GM18870 (cell line): ENCODE measurements around the gene HEXB.

Source experiments
- ATAC-seq: cut with Tn5 transposase; IDR thresholded peaks from one replicate; pipeline ENCODE4 v1.9.1; 2021; ENCODE audit warnings: moderate library complexity; ENCODE audit not compliant: unreplicated experiment

HEXB gene

DNA sequence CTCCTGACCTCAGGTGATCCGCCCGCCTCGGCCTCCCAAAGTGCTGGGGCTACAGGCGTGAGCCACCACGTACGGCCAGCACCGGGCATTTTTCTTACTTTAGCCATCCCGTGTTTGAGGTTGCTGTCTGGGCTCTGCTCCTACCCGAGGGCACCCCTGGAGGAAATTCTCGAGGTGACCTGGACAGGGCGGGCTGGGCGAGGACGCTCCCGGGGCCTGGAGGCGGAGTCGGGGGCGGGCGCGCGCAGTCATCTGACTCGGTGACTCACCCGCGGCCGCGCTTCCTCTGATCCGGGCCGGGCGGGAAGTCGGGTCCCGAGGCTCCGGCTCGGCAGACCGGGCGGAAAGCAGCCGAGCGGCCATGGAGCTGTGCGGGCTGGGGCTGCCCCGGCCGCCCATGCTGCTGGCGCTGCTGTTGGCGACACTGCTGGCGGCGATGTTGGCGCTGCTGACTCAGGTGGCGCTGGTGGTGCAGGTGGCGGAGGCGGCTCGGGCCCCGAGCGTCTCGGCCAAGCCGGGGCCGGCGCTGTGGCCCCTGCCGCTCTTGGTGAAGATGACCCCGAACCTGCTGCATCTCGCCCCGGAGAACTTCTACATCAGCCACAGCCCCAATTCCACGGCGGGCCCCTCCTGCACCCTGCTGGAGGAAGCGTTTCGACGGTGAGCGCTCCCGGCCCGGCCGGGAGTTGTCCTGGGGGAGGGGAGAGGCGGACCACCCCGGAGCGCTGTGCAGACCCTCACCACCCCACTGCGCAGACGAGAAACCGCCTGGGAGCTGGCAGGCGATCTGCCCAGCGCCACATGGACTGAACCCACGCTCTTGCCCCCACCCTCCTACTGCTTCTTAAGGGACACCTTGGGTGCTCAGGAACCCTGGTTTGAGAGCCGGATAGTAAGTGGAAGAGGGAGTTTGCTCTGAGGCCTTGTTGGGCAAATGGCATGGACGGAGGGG lies at the start of gene HEXB:
HEXB (plus strand) TSS at position 334 of the 952 bp plus-strand sequence; CDS start at position 362, 28 bp downstream.
- ATAC-seq: peak; percentile 42

DNA sequence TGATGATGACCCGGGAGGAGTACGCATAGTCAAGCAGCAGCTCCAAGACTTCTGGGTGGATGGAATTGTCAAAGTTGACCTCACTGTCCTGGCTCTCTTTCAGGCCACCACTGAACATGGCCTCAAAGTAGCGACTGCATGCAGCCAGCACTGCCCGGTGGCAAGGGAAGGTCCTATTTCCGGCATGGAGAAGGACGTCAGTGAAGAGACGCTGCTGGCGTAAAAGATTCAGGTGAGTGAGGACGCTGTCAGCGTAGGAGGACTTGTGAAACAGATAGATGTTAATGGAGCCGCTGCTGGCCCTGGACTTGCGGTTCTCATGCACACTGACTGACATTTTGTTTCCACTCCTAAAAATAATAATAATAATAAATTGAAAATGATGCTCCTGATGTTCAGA lies 48.9 kb upstream of the HEXB start:
- ATAC-seq: no peak

DNA sequence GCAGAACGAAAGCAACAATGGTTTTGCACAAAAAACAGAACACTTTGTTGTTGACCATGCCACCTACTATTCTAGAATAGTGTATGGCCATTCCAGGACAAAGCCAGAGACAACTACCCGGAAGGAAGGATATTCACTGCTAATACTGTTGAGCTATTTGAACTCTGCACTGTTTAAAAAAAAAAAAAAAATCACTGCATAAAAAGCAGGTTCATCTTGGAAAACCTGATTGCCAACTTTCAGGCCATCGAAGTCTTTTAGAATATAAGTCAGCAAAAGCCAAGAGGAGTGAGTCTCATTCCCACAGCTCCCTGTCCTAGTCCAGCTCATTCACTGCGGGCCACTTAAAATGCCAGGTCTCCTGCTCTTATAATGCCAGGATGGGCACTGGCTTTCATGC lies 48.5 kb upstream of the HEXB start:
- ATAC-seq: no peak

DNA sequence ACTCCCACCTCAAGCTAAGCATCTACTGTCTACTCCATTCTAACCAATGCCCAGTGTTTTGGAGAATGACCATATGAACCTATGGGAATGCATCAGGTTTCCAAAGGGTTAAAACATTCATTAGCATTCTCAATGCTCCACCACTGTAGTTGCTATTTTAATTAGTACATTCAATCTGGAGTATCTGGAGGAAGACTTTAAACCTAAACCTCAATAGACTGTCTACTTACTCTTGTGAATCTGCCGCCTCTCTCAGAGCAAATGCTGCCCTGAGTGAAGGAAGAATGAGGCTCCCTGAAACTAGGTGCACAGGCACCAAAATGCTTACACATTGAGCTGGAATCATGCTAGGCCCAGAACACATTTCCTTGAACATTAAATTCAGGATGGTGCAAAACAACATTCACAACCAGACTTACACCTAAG lies 46.5 kb upstream of the HEXB start:
- no peak for ATAC-seq

DNA sequence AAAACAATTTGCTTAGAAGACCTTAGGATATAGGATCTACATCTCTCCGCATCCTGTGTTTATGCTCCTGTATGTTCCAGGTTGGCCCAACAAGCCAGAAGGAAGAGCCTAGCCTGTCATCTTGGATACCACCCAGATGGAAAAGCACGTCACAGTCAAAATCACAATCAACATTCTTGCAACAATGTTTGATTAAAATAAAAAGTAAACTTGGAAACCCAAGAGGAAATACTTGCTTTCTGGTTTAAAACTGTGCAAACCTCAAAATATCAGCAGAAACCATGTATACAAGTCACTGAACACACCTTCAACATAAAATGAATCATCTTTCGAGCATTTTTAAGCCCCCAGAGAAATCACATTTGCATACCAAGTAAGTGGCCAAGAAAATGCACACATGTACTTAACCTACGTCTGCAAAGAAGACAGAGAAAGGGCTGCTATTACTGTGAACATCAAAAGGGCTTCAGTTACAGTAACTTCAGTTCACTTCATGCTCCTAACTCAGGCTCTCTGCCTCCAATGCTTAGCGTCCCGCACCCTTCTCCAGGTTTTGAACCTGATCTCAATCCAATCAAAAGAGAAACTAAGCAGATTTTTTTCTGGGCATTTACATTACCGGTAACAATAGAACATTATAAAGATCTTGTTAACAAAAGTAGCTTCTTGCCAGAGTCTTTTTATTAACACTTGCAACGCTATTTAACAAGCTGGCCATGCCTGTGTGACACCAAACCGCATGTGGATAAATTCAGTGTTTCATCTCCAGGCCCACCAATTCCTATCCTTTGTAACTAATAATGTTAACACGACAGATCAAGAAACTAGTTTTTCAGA lies 45.8 kb upstream of the HEXB start:
- ATAC-seq: peak; percentile 39

DNA sequence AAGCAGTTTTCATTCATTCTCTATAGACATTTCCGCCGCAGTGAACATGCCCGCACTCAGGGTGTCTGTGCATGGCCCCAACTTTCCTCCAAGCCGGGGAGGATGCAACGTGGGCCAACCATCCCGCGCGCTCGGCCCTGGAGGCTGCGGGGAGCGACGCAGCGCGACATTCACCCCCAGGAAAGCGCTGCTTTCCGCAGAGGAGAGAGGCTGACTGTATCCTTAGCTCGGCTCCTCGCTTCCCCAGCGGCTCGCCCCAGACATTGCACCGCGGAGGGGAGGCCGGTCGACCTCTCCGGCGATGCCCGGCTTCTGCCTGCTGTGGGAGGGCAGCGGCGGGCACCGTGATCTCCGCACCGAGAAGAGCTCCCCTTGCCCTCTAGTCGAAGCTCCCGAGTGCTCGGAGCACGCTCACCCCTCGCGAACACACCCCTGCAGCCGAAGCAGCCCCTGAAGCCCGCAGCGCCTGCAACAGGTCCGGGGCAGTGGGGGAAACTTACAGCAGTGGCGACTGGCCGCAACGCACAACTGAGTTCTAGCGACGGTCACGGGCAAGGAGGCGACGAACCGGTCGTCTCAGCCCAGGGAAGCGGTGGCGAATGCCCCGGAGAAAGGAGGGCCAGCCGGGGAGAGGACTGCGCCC lies 45.1 kb upstream of the HEXB start:
- peak; percentile 8 for ATAC-seq

DNA sequence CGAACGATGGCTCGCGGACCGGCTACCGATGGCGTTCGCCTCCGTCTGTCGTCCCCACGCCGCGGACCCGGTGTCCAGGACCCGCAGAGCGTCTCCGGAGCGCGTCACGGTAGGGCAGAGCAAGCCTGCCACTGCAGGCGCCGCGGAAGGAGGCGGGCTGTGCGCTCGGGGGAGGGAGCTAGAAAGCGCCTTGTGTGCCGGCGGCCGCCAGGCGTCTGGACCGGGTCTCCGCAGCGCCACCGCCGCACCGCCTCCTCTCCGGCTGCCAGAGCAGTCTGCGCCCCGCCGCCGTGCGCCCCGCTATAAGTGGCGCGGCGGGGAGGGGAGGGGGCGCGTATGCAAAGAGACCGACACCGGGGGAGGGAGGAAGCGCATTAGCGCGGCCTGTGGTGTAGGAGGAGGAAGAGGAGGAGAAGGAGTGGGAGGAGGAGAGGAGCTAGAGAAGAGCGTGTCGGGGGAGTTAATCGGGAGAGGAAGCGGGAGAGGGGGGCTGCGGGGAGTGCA lies 44.5 kb upstream of the HEXB start, which contains the start of gene ENC1:
ENC1 (minus strand) TSS at position 279 of the 504 bp plus-strand sequence. CDS start 4,243 bp downstream, outside the sequence.
- ATAC-seq: peak; percentile 34

DNA sequence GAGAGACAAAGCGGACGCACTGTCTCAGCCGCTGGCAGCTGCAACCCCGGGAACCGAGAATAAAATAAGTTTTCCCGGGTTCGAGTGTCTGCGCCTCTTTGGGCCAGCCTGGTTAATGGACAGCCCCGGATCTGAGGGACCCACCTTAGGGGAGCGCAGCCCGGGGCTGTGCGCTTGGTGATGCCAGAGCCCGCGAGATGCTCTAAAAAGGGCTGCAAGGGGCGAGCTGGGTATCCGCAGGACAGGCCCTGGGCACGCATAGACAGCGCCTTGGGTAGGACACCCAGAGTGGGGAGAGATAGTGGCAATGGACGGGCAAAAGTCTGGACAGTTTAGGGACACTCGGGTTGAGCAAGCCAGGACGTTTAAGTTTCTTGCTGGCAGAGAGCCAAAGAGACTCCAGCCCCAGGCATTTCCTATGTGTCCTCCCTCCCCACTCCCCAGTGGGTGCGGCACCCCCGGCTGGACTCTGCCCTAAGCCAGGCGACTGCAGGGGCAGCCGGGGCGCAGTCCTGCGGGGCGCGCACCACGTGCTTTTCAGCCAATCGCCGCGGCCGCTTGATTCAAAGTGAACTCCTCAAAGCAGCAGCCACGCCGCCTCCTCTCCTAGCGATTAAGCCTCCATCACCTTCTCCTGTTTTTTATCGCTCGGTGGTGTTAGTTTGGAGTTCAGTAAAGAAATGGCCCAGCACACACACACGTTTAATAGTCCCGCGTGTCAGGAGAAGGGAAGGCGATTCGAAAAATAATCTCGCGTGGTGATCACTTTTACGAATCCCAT lies 43.9 kb upstream of the HEXB start:
- no peak for ATAC-seq

DNA sequence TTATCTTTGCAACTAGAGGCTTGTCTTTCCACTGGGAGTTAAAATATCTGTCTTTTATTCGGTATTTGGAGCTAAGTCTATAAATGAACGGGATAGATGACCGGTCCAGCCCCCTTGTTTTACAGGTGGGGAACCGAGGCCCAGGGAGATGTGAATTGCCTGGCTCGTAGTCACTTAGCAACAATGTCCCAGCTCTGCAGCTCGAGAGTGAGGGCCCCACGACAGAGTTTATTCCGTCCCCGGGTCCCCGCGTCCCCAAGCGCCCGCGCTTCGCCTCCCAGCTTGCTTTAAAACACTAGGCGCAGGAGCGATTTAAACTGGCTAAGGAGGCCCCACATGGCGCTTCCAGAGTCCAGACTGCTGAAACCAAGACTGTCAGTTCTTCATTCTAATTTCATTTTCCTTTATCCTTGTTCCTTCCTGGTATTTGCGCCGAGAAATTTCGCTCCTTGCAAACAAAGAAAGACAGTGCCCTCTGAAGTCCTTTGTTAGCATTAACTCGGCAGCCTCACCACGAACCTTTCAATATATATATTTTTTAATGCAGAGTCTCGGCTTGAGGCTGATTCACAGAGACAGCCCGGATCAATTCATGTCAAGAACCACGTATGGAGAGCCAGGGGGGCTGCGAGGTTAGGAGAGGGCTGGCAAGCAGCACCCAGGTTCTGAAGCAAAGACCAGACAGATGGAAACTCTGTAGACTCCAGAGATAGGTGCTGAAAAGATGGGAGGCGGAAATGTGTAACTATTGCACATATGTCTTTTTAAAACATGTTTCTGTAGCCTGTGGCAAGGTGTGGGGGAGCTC lies 43.1 kb upstream of the HEXB start:
- ATAC-seq: no peak

DNA sequence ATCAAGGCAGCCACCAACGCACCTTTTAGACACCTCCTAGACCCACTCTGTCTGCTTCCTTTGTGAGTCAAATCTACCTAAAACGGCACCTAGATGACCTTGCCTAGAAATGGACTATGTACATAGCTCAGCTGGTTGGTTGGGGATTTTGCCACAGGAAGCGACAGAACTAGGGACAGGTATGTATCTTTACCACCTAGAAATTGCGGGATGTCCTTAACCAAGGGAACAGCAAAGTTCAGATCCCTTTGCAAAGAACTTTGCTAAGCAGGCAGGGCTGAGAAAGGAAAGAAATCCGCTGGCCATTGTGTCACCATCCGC lies 42.5 kb upstream of the HEXB start:
- ATAC-seq: no peak

DNA sequence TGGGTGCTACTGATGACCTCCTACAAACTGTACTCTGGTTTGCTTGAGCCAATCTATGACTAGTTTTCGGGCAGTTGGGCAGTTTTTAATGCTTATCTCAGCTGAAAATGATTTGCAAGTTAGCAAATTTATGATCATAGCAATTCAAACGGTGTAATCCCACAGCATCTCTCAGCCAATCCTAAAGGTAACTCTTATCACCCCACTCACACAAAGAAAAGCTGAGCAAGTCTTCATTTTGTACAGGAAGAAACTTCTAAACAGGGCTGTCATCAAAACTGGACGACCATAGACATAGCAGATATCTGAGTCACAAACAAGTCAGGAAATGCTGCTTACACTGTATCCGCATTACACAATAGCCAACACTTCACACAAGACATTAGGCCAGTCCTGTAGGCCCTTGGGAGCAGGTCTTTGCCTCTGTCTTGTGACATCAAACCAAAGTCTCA lies 41.9 kb upstream of the HEXB start:
- ATAC-seq: no peak

DNA sequence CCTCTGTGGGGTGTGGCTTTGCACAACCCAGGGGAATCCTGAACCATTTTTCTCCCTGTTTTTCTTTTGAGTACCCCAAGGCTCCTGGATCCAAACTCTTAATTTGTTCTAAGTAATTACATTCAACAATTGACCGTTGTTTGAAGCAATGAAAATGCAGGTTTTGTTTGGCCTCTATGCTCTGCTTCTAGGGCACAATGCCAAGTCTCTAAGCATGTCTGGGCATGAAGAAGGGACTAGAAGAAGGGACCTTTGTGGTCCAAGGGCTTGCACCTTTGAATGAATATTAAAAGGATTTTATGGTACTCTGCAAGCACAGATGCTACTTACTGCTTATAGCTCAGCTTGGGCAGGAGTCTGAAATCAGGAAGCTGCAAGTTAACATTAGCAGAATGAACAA lies 37.9 kb upstream of the HEXB start:
- no peak for ATAC-seq

DNA sequence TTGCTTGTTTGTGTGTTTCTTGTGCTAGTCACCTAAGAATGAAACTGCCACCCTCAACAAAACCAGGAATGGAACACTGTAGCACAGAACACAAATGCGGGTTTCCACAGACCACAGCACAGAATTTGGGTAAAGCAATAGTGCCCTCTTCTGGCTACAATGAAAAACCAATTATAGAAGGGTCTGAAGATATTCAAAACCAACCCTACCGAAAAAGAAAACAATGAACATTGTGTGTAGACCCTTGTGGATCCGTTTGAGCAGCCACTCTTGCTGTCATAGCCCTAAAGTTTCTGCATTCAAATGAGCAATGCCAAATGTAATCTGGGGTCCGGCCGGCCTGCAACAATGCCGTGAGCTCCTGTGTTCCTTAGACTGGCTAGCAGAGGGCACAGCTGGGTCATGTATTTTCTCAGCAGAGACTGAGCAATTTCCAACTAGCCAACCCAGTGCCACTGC lies 36.2 kb upstream of the HEXB start:
- ATAC-seq: no peak

DNA sequence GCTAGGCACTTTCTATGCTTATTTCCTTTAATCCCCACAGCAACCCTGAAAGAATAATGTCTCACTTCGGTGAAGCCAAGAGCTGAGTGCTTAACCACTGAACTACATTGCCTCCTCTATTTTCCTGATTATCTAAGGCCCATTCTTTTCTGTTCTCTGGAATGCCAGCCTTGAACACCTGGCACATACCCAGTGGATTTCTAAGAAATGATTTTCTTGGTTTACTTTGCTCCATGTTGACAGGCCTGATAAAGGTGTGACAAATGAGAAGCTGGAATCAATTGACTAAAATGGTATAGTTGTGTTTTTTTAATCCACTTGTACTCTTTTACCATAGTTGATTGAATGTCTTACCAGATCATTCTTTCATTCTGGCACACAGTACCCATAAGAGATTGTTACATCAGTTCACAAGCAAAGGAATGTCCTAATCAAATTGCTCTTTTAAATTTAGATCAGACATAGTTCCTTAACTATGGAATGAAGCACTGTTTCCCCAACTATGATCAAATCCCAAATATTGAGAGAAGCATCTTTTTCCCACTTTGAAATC lies 35.5 kb upstream of the HEXB start:
- ATAC-seq: no peak

DNA sequence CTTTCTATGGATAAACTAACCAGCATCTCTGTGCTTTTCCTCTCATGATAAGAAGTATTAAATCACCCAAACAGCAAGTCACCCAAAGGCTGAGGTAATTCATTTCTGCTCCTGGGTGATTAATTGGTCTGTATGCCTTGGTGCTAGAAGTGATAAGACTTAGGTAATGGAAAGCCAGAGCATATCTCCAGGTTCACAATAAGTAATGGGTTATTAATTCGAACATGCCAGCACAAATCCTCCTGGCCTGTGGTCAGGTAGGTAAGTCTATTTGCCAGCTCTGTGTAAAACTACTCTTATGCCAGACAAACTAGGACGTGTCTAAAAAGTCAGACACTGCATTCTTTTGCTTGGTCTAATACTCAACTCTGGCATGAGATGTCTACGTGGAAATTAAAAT lies 33.3 kb upstream of the HEXB start:
- no peak for ATAC-seq

DNA sequence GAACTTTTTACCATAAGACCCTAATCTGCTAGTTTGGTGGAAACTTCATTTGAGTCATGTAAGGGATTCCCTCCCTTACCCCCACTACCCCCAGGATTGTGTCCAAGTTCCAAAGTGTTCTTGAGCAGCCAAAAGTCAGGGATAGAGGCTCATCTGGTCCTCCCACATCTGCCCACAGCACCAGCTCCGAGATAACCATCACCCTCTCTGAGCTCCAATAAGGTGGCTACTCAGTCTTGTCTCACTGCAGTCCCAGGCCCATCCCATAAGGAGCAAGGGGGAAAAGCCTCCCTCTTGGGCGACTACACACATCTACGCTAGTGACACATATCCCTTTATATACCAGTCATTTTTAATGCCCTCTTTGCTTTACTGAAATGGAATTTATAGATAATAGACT lies 32.5 kb upstream of the HEXB start:
- ATAC-seq: no peak

DNA sequence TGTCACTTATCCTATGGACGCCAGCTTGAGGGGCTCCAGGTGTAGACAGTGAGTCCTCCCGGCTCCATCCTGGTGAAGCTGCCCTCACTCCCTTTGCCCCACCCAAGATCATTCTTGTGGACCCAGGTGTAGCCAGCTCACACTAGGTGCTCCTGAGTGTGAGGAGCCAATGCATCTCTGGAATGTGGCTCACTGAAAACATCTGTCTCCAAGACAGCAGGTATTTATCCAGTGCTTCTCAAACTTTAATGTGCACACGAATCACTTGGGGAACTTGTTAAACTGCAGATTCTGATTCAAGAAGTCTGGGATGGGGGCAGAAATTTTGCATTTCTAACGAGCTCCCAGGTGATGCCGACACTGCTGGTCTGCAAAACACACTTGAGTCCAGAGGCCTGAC lies 31.0 kb upstream of the HEXB start:
- ATAC-seq: no peak

DNA sequence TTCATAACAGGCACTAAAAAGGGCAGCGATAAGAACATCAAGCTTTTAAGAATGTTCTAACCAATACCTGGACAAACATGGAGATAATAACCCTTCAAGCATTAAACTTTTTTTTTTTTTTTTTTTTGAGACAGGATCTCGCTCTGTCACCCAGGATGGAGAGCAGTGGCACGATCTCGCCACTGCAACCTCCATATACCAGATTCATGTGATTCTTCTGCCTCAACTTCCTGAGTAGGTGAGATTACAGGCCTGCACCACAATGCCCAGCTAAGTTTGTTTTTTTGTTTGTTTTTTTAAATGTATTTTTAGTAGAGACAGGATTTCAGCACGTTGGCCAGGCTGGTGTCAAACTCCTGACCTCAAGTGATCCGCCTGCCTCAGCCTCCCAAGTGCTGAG lies 29.8 kb upstream of the HEXB start:
- ATAC-seq: no peak

DNA sequence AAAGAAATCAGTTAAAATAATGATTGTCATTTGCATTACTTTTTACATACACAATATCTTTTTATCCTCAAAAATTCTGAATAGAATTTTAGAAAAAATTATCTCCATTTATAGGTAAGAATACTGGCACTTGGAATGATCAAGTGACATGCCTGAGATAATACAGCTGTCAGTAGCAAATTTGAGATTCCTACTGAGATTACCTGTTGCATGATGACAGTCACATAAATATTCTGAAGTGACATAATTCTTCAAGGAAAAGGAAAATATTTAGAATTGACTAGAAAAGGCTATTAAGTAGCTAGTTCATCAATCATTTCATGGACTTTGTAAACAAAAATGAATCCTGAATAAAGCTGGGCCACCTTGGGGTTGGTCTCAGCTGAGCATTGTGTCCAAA lies 29.3 kb upstream of the HEXB start:
- no peak for ATAC-seq
